RPMI8226 (cell line): ENCODE measurements around the gene PTPRCAP.
"Not testable (repeated sequence)": the region's sequence is repeated elsewhere in the genome, so short reads cannot be mapped to it uniquely, and the experiment has no call there.

Source experiments
- DNase-seq: peaks from one replicate; pipeline ENCODE4 v3.0.0-alpha.2; 2015

PTPRCAP gene

DNA sequence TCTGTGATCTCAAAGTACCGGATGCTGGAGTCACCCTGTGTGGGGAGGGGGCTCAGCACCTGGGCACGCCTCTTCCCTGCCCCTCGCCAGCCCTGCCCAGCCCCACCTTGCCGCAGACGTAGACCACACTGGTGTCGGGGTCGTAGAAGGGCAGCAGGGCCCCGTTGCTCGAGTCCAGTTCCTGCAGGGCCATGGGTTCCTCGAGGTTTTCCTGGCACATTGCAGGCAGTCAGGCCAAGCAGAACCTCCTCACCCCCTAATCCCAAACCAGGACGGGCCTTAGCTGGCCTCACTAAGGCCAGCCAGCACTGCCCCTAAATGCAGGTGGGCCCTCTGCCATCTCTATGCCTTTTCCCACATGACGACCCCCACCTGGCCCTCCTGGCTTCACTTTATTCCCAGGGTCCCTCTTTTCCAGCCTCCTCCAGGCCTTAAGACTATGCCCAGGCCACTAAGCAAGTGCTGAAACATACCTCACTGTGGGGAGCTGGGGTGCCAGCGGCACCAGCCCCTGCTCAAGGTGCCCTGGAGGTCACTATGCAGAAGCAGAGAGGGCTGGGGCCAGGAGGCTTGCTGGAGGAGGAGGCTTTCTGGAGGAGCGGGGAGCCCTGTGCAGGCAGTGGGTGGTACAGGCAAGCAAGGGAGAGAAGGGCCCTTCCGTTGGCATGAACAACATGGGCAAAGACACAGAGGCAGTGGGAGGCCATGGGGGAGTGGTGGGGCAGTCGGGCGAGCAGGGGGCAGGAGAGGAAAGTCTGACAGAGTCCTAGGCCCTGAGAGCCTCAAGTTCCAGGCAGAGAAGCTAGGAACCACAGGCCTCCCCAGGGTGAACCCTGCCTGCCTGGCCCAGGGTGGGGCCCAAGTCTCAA lies 3.0 kb upstream of the PTPRCAP start:
- DNase-seq: no peak

DNA sequence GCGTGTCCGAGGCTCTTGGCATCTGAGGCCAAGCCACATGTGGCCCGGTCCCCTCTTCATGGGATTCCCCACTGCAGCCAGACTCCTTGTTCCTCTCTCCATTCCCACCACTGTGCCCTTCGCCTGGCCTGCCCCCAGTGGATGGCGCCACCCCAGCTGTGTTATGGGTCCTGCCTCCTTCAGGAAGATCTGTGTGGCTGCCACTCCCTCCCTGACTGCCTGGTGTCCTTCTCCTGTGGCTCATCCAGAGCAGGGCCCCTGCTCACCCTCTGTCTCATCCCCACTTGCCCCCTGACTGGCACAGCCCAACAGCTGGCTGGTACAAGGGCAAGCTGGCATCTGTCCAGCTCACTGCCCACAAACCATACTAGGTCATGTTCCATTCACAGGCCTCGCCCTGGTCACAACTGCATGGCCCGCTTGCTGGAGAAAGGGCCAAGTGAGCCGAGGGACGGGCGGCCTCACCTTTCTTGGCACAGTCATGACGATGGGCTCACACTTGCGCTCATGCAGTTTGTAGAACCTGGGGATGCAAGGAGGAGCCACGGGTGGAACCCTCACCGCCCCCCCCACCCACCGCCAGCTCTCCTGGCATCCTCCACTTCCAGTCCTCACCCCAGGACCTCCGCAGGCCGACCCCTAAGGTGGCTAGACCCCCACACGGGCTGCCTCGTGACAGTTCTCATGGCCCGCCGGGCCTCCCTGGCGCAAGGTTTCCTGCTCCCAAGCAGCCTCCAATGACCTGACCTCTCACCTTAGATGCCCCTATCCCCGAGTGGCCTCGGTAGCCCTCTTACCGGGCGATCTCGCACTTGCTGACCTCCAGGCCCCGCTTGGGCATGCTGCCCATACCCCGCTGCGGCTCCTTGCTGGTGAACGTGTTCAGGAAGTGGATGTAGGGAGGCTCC lies 2.1 kb upstream of the PTPRCAP start:
- peak; percentile 59 for DNase-seq

DNA sequence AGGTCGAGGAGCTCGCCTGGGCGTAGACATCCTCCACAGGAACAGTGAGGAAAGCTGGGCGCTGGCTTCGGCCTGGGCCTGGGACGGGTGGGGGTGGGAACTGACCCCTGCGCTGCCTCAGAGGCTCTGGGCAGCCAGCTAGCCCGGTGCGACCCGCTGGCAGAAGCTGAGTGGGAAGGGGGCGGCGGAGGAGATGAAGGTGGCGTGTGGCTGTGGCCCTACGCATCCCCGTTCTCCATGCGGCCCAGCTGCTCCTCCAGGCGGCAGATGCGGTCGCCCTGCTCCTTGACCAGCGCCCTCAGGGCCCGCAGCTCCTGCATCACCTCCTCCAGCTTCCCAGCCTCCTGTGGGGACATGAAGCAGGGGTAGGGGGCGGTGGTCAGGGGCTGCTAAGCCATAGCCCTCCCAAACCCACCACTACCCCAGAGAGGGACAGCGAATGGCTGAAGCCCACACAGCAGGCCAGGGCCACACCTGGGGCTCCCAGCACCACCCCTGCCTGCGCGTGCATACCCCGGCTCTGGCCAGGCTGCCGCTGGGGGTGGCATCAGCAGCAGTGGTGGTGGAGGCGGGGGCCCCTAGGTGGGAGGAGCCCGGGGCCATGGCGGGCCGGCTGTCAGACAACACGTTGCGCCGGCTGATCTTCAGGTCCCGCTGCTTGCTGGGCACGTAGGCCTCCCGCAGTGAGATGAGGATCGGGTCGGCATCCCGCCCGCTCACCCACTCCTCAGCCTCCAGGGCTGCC lies 848 bp upstream of the PTPRCAP start:
- no peak for DNase-seq

DNA sequence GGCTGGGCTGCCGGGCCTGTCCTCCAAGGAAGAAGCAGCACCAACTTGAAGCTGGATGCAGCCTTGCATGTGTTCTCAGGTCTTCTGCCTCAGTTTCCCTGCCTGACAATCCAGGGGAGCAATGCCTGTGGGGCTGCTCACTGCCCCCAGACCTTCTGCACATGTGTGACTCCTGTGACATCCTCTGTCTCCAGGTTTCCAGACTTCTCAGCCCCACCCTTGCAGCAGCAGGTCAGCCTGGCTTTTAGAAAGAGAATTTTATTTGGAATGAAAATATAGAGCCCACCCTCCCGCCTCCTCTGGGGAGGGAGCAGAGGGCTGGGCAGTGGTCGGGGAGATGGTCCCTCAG lies 301 bp upstream of the PTPRCAP start:
- DNase-seq: no peak

DNA sequence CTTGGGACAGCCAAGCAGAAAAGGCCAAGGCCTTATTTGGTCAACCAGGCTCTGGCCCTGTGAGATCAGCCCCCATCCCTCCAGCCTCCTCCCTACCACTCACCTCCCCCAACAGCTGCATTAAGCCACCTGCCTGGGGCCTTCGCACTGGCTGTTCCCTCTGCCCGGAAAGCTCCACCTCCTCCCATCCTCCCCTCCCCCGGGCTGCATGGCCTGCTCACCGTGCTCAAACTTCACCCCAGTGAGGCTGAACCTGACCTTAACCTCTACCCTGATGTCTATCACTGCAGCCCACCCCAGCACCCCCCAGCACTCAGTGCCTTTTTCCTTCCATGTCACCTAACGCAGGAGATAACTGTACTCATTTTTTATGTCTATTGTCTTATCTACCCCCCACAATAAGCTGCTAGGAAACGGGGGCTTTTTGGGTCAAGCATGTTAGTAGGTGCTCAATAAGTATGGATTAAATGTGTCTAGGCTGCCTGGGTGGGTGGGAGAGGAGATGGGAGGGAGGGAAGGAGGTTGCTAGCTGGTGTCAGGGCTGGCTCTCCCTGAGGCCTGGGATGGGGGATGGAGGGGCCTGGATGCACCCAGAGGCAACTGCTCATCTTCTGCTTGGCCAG lies 912 bp downstream of the PTPRCAP start:
- DNase-seq: no peak

DNA sequence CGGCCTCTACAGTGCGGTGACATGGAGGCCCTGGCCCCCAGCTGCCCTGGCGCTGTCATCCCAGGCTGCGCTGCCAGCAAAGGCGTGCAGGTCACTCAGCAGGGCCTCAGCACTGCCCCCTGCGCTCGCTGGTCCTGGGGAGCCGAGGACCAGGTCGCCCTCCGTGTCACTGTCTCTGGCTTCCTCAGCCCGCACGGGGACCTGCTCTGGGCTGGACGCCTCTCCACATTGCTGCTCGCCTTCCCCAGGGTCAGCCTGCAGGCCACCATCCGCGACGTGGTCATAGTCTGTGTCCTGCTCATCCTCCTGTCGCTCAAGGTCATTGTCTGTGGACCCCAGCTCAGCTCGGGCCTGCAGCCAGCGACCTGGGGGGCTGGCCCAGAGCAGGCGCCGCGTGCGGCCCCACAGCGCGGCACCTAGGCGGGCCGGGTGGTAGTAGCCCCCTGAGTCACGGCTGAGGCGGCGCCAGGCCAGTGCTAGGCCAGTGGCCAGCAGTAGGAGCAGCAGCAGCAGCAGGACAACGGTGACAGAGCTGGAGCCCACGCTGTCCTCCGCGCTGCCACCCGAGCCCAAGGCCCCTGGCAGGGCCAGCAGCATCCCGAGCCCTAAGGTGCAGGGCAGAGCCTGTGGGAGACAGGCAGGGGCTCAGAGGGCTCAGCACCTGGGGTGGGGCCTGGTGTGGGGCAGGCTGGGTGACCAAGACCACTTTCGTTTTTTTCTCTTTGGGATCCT lies 1.6 kb downstream of the PTPRCAP start:
- DNase-seq: no peak

DNA sequence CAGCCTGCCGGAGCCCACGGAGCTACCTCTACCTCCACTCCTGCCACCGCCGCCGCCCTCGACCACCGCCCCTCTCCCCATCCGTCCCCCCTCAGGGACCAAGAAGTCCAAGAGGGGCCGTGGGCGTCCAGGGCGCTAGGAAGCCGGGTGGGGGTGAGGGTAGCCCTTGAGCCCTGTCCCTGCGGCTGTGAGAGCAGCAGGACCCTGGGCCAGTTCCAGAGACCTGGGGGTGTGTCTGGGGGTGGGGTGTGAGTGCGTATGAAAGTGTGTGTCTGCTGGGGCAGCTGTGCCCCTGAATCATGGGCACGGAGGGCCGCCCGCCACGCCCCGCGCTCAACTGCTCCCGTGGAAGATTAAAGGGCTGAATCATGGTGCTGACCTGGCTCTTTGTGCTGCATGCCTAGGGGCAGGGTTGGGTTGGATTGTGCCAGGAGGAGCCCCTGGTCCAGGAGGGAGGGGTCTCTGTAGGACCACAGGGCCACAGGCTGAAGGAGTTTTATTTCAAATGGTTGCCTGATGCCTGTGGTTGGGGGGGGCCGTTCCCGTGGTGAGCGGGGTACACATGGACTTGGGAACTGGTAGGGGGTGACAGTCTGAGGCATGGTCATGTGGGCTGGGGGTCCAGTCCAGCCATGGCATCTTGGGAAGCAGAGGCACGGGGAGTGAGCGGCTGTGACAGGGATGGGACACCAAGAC lies 2.3 kb downstream of the PTPRCAP start:
- DNase-seq: no peak

DNA sequence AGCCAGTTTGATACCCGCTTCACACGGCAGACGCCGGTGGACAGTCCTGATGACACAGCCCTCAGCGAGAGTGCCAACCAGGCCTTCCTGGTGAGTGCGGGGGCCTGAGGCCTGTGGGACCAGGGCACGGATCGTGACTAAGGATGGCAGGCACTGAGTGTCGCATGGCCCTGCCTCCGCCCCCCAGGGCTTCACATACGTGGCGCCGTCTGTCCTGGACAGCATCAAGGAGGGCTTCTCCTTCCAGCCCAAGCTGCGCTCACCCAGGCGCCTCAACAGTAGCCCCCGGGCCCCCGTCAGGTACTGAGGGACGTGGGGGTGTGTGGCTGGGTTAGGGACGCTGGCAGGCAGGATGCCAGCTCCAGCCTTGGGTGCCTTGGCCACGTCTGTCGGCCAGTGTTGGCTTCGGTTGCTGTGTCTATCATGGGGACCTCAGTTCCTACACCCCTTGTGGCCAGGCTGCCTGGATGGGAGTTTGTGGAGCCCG lies 3.0 kb downstream of the PTPRCAP start:
- no peak for DNase-seq

DNA sequence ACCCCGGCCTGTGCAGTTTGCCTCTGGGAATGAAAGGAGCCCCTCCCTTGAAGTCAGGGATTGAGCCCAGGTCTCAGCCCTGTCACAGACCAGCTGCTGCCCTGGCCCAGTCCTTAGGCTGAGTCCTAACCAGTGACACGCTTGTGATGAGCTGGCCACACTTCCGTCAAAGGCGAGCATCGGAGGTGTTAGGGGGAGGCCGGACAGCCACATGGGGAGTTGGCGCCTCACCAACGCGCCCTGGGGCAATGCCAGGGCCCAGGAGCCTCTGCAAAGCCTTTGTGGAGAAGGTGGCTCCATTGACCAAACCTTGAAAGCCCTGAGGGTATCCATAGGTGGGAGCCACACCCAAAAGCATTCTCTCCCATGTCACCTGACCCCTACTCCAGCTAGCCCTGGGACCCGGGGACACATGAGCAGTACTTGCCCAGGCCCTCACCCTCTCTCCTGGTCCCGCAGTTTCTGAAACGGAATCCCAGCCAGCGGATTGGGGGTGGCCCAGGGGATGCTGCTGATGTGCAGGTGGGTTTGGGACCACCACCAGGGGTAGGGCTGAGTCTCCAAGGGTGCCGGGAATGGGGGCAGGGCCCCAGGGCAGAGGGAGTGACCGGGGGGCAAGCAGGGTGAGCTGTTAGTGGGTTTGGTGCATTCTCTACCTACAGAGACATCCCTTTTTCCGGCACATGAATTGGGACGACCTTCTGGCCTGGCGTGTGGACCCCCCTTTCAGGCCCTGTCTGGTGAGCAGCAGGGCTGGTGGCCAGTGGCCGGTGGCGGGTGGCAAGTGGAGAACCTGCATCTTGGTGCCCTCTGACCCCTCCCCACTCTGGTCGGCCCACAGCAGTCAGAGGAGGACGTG lies 3.7 kb downstream of the PTPRCAP start:
- no peak for DNase-seq

DNA sequence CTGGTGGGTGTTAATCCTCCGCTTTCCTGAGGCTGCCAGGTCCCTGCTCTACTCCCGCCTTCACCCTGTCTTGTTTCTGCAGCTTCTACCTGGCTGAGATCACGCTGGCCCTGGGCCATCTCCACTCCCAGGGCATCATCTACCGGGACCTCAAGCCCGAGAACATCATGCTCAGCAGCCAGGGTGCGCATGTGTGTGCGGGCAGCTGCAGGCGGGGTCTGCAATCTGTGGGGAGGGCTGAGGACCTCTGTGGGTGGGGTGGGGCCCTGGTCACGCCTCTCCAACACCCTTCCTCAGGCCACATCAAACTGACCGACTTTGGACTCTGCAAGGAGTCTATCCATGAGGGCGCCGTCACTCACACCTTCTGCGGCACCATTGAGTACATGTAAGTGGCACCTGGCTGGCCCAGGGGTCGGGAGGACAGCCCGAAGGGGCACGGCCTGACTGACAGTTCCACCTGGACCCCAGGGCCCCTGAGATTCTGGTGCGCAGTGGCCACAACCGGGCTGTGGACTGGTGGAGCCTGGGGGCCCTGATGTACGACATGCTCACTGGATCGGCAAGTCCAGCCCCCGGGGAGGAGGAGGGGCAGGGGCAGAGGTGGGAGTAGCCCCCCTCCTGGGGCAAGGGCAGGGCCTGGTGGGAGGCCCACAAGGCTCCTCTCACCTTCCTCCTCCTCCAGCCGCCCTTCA lies 4.7 kb downstream of the PTPRCAP start:
- no peak for DNase-seq

DNA sequence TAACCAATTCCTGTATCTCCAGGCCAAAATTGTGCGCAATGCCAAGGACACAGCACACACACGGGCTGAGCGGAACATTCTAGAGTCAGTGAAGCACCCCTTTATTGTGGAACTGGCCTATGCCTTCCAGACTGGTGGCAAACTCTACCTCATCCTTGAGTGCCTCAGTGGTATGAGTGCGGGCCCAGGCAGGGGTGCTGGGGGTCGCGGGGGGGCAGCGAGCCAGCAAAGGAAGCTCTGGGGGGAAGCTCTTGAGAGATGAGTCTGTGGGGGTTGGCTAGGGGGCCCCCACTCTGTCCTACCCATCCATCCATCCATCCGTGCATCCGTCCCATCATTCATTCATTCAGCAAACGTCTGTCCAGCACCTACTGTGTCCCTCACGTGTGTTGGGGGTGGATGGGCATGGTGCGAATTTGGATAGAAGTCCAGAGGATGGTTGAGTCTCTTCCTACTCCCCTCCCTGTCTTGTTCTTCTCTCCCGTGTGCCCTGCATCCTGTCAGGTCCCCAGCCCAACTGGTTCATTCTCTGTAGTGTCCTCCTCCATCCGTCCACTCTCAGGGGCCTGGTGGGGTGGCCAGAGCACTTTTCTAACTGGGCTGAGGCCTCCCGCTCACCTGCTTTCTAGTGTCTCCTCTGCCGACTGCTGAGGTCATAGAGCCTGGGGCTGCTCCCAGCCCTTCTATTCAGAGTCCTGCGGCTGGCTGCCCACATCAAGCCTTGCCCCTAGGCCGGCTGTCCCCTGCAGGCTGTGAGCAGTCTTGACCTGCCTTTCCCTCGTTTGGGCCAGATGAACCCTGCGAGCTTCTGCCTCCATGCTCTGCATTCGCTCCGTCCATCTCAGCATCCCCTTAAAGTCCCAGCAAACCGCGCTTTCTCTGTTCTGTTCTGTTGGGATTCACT lies 5.9 kb downstream of the PTPRCAP start:
- DNase-seq: no peak

DNA sequence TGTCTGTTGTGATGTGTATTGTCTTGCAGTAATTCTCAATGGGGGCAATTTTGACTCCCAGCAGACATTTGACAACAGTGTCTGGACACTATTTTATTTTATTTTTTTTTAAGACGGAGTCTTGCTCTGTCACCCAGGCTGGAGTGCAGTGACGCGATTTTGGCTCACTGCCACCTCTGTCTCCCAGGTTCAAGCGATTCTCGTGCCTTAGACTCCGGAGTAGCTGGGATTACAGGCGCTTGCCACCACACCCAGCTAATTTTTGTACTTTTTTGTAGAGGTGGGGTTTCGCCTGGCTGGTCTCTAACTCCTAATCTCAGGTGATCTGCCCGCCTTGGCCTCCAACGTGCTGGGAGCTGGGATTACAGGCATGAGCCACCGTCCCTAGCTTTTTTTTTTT lies 7.8 kb downstream of the PTPRCAP start:
- no peak for DNase-seq

DNA sequence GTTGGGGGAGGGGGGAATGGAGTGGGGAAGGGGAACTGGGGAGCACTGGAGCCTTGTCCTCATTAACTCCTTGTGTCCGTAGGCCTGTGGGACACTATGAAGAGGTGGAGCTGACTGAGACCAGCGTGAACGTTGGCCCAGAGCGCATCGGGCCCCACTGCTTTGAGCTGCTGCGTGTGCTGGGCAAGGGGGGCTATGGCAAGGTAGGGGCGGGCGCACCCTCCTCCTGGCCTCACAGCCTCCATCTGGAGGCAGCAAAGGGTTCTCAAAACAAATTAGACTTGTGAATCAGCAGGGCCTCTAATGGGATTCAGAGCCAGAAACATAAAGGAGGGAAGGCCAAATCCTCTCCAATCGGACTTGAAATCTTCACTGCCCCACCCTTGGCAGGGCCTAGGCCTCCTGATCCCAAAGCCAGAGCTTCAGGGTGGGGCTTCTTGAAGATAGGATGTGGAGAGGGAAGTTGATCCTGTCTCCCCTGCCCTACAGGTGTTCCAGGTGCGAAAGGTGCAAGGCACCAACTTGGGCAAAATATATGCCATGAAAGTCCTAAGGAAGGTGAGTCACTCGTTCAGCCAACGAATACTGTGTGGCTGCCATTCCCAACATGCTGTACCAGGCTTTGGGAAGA lies 8.3 kb downstream of the PTPRCAP start:
- DNase-seq: no peak

DNA sequence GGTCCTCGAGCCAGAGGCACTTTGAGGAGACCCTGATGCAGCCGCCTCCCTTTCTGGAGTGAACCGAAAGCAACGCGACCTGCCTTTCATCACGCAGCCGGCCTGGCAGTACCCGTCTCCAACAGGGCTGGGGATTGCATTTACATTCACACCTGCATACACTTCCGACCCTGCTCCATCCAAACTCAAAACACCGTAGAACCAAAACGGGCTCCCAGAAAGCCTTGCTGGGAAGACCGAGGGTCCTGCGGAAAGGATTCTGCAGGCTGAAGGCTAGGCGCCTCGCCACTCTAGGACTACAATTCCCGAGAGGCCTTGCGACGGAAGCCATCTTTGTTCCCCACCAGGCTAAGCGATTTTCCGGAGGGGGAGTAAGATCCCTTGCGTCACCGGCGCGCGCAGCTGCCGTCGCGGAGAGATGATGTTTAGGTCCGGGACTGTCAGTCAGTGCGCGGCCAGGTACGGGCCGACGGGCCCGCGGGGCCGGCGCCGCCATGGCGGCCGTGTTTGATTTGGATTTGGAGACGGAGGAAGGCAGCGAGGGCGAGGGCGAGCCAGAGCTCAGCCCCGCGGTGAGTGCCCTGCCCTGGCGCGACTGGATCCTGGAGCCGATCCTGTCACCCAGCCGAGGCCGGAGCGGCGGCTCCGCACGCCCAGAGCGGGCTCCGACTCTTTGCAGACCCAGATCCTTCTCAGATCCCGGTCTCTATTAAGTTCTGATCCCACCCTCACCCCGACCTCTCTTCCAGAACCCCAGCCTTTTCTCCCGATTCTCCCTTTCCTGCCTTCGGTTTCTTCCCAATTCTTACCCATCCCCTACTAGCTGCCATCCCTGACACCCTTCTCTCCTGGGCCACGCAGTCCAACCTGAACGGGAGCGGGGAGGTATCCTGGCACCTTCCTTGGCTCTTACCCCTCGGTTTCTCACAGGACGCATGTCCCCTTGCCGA lies 9.2 kb downstream of the PTPRCAP start, which contains the start of gene RPS6KB2:
Gene RPS6KB2, plus strand, starts transcription at position 443 of the 950 bp plus-strand sequence. Its CDS starts 52 bp downstream, at position 495.
- DNase-seq: peak; percentile 99

DNA sequence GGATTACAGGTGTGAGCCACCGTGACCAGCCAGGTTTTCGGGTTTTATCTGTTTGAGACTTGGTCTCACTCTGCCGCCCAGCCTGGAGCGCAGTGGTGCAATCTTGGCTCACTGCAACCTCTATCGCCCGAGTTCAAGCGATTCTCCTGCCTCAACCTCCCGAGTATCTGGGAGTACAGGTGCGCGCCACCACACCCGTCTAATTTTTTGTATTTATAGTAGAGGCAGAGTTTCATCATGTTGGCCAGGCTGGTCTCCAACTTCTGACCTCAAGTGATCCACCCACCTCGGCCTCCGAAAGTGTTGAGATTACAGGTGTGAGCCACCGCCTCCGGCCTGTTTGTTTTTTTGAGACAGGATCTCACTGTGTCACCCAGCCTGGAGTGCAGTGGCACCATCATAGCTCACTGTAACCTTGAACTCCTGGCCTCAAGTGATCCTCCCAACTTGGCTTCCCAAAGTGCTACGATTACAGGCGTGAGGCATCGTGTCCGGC lies 10.1 kb downstream of the PTPRCAP start:
- DNase-seq: not testable (repeated sequence)

DNA sequence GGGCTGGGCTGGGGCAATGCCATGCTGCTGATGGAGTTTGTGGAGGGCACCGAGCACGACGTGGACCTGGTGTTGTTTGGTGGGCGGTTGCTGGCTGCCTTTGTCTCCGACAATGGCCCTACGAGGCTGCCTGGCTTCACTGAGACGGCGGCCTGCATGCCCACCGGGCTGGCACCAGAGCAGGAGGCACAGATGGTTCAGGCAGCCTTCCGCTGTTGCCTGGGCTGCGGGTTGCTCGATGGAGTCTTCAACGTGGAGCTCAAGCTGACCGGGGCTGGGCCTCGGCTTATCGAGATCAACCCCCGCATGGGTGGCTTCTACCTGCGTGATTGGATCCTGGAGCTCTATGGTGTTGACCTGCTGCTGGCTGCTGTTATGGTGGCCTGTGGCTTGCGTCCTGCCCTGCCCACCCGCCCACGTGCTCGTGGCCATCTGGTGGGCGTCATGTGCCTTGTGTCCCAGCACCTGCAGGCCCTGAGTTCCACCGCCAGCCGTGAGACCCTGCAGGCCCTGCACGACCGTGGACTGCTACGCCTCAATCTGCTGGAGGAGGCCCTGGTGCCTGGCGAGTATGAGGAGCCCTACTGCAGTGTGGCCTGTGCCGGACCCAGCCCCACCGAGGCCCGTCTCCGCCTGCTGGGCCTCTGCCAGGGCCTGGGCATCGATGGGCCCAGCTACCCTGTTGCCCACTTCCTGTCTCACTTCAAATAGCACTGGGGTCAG lies 13.4 kb downstream of the PTPRCAP start:
- DNase-seq: no peak
